Smooth muscle cell of bladder (primary cell): ENCODE results near the gene BPIFB1. TPM values are rescaled to one million over a fixed set of nuclear protein-coding genes. Genes with fewer than 3 reads are reported as not detected.

Experiments used
- total RNA-seq: library from RNA; depleted of rRNA; stranded (reverse); fragments of >200 nt; gene quantifications from 2 replicates; pipeline ENCODE4 v1.2.3, GENCODE V29; 2014

BPIFB1 gene
- not detected in 2 replicates for total RNA-seq

GRCh38 chr20:33282991-33283555, at the start of gene BPIFB1:
TSS of gene BPIFB1 (plus strand) at chr20:33283214. CDS start at chr20:33286074, 2,860 bp downstream.

DNA sequence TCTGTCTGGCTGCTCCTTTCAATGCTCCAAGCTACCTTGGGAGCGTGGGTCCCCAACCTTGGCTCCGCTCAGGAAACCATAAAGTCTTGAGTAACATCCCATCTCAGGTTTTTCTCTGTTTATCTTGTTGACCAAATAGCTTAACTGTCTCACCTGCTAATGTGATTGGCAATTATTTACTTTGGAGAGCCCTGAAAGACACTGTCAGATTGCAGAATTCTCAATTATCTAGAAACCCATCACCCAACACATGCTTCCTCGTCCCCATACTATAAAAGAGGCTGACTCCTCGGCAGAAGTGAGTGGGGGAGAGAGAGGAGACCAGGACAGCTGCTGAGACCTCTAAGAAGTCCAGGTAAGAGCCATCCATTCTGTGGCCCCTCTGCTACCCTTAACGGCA, 47.3 kb upstream of the BPIFB1 start, which contains the start of gene BPIFA1:
Gene BPIFA1 (plus strand): TSS at position 301 of the 400 bp plus-strand sequence. CDS start 1,716 bp downstream, outside the sequence.

Other genes starting within 250 kb of the BPIFB1 start
- gene BPIFB3, start 229.3 kb upstream of the BPIFB1 start, total RNA-seq = not detected in 2 replicates
- gene BPIFB4, start 203.6 kb upstream of the BPIFB1 start, total RNA-seq = not detected in 2 replicates
- gene BPIFA2, start 115.1 kb upstream of the BPIFB1 start, total RNA-seq = not detected in 2 replicates
- not detected in 2 replicates for gene BPIFA3, start 65.9 kb upstream of the BPIFB1 start, total RNA-seq
- gene BPIFA1, start 47.2 kb upstream of the BPIFB1 start, total RNA-seq = not detected in 2 replicates
- 18.7 and 19.8 TPM in 2 replicates for gene CDK5RAP1, start 118.3 kb downstream of the BPIFB1 start, total RNA-seq
- 24.6 and 24.9 TPM in 2 replicates for gene SNTA1, start 160.5 kb downstream of the BPIFB1 start, total RNA-seq
- gene CBFA2T2, start 206.9 kb downstream of the BPIFB1 start, total RNA-seq = 3.7 and 5.0 TPM in 2 replicates